ENCODE data around the gene TCEAL4. TPM values are rescaled to one million over a fixed set of nuclear protein-coding genes. Genes with fewer than 3 reads are reported as not detected.

The TCEAL4 gene
- total RNA-seq, 4 donors from 2014 or later = 343 to 818 (median 418) TPM

DNA sequence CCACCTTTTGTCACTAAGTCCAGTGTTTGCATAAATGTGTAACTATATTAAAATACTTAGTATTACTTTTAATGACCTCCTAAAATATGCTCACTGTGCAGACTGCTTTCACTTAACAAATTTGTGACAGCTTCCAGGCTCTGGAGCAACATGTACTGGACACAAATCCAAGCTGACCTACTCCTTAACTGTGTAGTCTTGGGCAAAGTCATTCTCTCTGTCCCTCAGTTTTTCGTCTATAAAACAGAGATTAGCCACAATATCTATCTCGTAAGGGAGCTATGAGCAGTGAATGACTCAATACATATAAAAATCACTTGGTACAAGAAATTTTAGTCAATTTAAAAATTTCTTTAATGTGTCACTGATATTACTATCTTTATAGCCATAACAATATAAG lies 45.6 kb upstream of the TCEAL4 start:
- Histone ChIP-seq H3K4me3 (no peak overlapping the region), H3K36me3 (no peaks in the 10 kb centered on the region), H3K4me1 (peaks cover 0 to 61% (median 21%) of the 10 kb centered on the region in 4 donors), H3K9me3 (no peaks in the 10 kb centered on the region), H3K27me3 (no peaks in the 10 kb centered on the region), H3K27ac (replicated peaks in 1 of 4) (peak overlapping the region; percentile 49 to 80 (median 74))
- WGBS = 45% methylated on average over 2 of the region's 2 CpGs
- intact Hi-C loops (cut with DNase I) = no loop called here
- TF ChIP-seq POLR2AphosphoS5 (IDR thresholded peaks at IDR 0.05) (no peak), POLR2A (IDR thresholded peaks at IDR 0.05; ENCODE audit: low read depth) (no peak), EP300 (IDR thresholded peaks at IDR 0.05) (no peak)
- TF ChIP-seq, protein P1, sequence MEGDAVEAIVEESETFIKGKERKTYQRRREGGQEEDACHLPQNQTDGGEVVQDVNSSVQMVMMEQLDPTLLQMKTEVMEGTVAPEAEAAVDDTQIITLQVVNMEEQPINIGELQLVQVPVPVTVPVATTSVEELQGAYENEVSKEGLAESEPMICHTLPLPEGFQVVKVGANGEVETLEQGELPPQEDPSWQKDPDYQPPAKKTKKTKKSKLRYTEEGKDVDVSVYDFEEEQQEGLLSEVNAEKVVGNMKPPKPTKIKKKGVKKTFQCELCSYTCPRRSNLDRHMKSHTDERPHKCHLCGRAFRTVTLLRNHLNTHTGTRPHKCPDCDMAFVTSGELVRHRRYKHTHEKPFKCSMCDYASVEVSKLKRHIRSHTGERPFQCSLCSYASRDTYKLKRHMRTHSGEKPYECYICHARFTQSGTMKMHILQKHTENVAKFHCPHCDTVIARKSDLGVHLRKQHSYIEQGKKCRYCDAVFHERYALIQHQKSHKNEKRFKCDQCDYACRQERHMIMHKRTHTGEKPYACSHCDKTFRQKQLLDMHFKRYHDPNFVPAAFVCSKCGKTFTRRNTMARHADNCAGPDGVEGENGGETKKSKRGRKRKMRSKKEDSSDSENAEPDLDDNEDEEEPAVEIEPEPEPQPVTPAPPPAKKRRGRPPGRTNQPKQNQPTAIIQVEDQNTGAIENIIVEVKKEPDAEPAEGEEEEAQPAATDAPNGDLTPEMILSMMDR (IDR thresholded peaks at IDR 0.05) = no peak
- DNase-seq (ENCODE audit: extremely low spot score) = no peak

- TF ChIP-seq EP300 (IDR thresholded peaks at IDR 0.05) (no peak), POLR2AphosphoS5 (IDR thresholded peaks at IDR 0.05) (no peak), POLR2A (IDR thresholded peaks at IDR 0.05; ENCODE audit: low read depth) (no peak)
- TF ChIP-seq, protein P1 (IDR thresholded peaks at IDR 0.05) = no peak
- no peak for DNase-seq (ENCODE audit: extremely low spot score)
- H3K9me3 ChIP-seq = no peaks in the 10 kb centered on the region
- intact Hi-C loops (cut with DNase I) = no loop called here
- H3K36me3 ChIP-seq = no peaks in the 10 kb centered on the region
- peaks cover 0 to 56% (median 21%) of the 10 kb centered on the region in 4 donors for H3K4me1 ChIP-seq
- peak overlapping the region; percentile 49 to 80 (median 74) for H3K27ac ChIP-seq (replicated peaks in 1 of 4)
- no peak overlapping the region for H3K4me3 ChIP-seq
- no peaks in the 10 kb centered on the region for H3K27me3 ChIP-seq
Observed at GRCh38 chrX:103540145-103540544, 45.2 kb upstream of the TCEAL4 start.

- Histone ChIP-seq H3K4me3 (no peak overlapping the region), H3K36me3 (no peaks in the 10 kb centered on the region), H3K4me1 (no peaks in the 10 kb centered on the region), H3K27me3 (peaks cover 0 to 4% (median 0%) of the 10 kb centered on the region in 4 donors), H3K27ac (replicated peaks in 1 of 4) (no peak overlapping the region), H3K9me3 (no peaks in the 10 kb centered on the region)
- WGBS = 74% methylated on average over 3 of the region's 3 CpGs
- DNase-seq (ENCODE audit: extremely low spot score) = no peak
- intact Hi-C loops (cut with DNase I) = no loop called here
- TF ChIP-seq POLR2A (IDR thresholded peaks at IDR 0.05; ENCODE audit: low read depth) = no peak
Observed at GRCh38 chrX:103549916-103550315, 35.4 kb upstream of the TCEAL4 start.

DNA sequence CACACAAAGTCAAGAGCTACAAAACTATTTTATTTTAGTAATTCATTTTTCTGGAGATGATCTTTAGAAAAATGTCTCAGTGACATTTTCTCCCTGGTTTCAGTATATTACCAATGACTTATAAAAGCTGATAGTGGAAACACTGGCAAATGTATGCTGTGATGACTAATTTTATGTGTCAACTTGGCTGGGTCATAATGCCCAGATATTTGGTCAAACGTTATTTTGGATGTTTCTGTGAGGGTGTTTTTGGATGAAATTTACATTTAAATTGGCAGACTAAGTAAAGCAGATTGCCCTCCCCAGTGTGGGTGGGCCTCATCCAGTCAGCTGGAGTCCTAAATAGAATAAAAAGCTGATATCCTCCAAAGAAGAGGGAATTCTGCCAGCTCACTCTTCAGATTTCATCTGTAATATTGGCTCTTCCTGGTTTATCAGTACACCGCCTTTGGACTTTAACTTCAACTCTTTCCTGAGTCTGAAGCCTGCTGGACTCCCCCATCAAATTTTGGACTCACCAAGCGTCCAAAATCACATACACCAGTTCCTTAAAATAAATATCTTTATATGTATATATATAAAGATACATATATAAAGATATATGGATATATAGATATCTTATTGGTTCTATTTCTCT lies 34.8 kb upstream of the TCEAL4 start:
- H3K27ac ChIP-seq (replicated peaks in 1 of 4) = no peak overlapping the region
- no peaks in the 10 kb centered on the region for H3K4me1 ChIP-seq
- intact Hi-C loops (cut with DNase I) = no loop called here
- H3K27me3 ChIP-seq = peaks cover 0 to 4% (median 0%) of the 10 kb centered on the region in 4 donors
- whole genome bisulfite sequencing = 50% methylated on average over 3 of the region's 3 CpGs
- H3K36me3 ChIP-seq = no peaks in the 10 kb centered on the region
- H3K4me3 ChIP-seq = no peak overlapping the region
- TF ChIP-seq POLR2A (IDR thresholded peaks at IDR 0.05; ENCODE audit: low read depth) (no peak), EP300 (IDR thresholded peaks at IDR 0.05) (no peak), POLR2AphosphoS5 (IDR thresholded peaks at IDR 0.05) (no peak)
- TF ChIP-seq, protein P1 (IDR thresholded peaks at IDR 0.05) = no peak
- no peak for DNase-seq (ENCODE audit: extremely low spot score)
- no peaks in the 10 kb centered on the region for H3K9me3 ChIP-seq

- Histone ChIP-seq H3K27ac (replicated peaks in 1 of 4) (no peak overlapping the region), H3K27me3 (peaks cover 0 to 4% (median 0%) of the 10 kb centered on the region in 4 donors), H3K4me3 (no peak overlapping the region), H3K36me3 (no peaks in the 10 kb centered on the region), H3K9me3 (no peaks in the 10 kb centered on the region), H3K4me1 (no peaks in the 10 kb centered on the region)
- intact Hi-C loops (cut with DNase I) = no loop called here
- 100% methylated on average over 1 of the region's 1 CpG for WGBS
- TF ChIP-seq, protein P1 (IDR thresholded peaks at IDR 0.05) = no peak
- TF ChIP-seq EP300 (IDR thresholded peaks at IDR 0.05) (no peak), POLR2AphosphoS5 (IDR thresholded peaks at IDR 0.05) (no peak), POLR2A (IDR thresholded peaks at IDR 0.05; ENCODE audit: low read depth) (no peak)
- no peak for DNase-seq (ENCODE audit: extremely low spot score)
Observed at GRCh38 chrX:103552236-103552635, 33.1 kb upstream of the TCEAL4 start.
